ENCODE results near the gene RBM42.

Gene RBM42

DNA sequence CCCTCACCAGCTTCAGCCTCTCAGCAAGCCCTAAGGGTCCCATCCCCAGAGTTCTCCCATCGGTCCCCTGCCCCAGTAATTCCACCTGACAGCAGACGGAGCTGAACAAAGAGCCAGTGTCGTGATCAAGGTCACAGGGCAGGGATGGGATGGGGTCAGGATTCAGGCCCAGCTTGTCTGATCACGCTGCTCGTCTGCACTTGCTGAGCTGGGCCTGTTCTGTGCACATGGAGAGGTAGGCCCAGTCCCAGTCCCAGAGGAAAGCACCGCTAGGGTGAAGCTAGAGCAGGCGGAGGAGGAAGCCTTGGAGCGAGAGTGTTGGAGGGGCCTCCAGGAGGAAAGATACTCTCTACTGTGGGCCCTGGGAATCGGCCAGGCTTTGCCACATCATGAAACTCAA, 7.1 kb upstream of the RBM42 start:
- Histone ChIP-seq H3K4me3 (ENCODE audit: low read depth in 1 of 2, low read length in 1 of 2) (no peak overlapping the region), H3K27me3 (no peaks in the 10 kb centered on the region), H3K36me3 (peaks cover 20% of the 10 kb centered on the region), H3K27ac (no peak overlapping the region), H3K9me3 (no peaks in the 10 kb centered on the region), H3K4me1 (ENCODE audit: control insufficient read depth in 1 of 2, insufficient read depth in 1 of 2, low read depth in 1 of 2, low read length in 1 of 2) (no peaks in the 10 kb centered on the region)
- TF ChIP-seq, protein P1, sequence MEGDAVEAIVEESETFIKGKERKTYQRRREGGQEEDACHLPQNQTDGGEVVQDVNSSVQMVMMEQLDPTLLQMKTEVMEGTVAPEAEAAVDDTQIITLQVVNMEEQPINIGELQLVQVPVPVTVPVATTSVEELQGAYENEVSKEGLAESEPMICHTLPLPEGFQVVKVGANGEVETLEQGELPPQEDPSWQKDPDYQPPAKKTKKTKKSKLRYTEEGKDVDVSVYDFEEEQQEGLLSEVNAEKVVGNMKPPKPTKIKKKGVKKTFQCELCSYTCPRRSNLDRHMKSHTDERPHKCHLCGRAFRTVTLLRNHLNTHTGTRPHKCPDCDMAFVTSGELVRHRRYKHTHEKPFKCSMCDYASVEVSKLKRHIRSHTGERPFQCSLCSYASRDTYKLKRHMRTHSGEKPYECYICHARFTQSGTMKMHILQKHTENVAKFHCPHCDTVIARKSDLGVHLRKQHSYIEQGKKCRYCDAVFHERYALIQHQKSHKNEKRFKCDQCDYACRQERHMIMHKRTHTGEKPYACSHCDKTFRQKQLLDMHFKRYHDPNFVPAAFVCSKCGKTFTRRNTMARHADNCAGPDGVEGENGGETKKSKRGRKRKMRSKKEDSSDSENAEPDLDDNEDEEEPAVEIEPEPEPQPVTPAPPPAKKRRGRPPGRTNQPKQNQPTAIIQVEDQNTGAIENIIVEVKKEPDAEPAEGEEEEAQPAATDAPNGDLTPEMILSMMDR (IDR thresholded peaks at IDR 0.05): no peak

DNA sequence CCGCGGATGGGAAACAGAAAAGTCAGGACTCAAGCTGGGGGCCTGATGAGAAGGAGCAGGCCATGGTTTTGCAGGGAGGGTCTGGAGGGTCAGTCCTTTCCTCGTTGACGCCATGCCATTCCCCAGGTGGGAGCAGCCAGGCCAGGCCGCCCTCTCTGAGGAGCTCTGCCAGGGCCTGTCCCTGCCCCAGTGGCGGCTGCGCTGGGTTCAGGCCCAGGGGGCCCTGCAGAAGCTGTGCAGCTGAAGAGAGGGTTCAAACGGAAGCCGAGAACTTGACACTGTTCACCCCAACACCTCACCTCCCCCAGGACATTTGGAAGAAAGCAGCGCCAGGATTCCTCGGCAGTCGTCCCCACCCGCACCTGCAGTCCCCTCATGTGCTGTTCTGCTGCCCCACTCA, 6.1 kb upstream of the RBM42 start:
- TF ChIP-seq, protein P1 (IDR thresholded peaks at IDR 0.05): no peak
- Histone ChIP-seq H3K27ac (no peak overlapping the region), H3K4me1 (ENCODE audit: control insufficient read depth in 1 of 2, insufficient read depth in 1 of 2, low read depth in 1 of 2, low read length in 1 of 2) (no peaks in the 10 kb centered on the region), H3K4me3 (ENCODE audit: low read depth in 1 of 2, low read length in 1 of 2) (no peak overlapping the region), H3K27me3 (no peaks in the 10 kb centered on the region), H3K9me3 (no peaks in the 10 kb centered on the region), H3K36me3 (peaks cover 18% of the 10 kb centered on the region)

DNA sequence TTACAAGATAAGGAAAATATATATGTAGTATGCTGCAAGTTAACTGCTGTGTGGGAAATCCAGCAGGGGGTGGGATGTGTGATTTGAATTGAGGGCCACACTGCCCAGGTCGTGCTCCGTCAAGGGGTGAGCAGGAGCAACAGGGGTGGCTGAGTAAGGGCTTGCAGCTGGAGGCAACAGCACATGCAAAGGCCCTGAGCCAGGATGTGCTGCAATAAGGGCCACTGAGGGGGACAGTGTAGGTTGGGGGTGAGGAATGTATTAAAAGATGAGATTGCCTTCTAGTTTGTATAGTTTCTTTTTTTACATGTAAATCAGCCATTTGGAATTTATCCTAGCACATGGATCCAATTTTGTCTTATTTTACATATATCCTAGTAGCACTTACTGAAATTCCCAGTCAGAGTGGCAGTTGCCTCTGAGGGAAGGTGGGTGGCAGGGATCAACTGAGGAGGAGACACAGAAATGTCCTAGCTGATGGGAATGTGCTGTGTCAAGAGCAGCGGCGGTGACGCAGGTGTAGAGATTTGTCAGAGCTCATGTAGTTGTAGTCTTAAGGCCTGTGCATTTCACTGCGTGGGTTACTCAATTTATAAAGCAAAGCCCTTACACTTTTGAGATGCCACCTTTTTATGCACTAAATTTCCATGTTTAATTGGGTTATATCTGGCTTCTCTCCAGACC, 5.4 kb upstream of the RBM42 start:
- Histone ChIP-seq H3K36me3 (peaks cover 11% of the 10 kb centered on the region), H3K4me3 (ENCODE audit: low read depth in 1 of 2, low read length in 1 of 2) (no peak overlapping the region), H3K4me1 (ENCODE audit: control insufficient read depth in 1 of 2, insufficient read depth in 1 of 2, low read depth in 1 of 2, low read length in 1 of 2) (peaks cover 5 to 6% of the 10 kb centered on the region in 2 experiments), H3K27ac (no peak overlapping the region), H3K9me3 (no peaks in the 10 kb centered on the region), H3K27me3 (no peaks in the 10 kb centered on the region)
- TF ChIP-seq, protein P1 (IDR thresholded peaks at IDR 0.05): no peak

DNA sequence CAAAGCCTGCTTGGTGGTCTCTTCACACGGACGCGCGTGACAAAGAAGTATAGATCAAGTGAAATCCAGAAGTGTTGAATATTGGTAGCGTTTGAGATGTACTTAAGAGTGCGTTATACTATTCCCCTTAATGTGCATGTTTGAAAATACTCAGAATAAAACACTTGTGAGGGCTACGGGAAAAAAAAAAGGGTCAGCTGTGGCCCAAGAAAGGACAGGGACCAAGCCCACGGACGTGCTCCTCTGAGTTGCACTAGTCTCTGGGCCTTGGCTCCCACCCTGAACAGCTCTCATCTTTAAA, 622 bp upstream of the RBM42 start:
- H3K4me1 ChIP-seq (ENCODE audit: control insufficient read depth in 1 of 2, insufficient read depth in 1 of 2, low read depth in 1 of 2, low read length in 1 of 2): peaks cover 13 to 16% of the 10 kb centered on the region in 2 experiments
- peaks cover 30% of the 10 kb centered on the region for H3K36me3 ChIP-seq
- TF ChIP-seq, protein P1 (IDR thresholded peaks at IDR 0.05): no peak
- no peaks in the 10 kb centered on the region for H3K27me3 ChIP-seq
- H3K4me3 ChIP-seq (ENCODE audit: low read depth in 1 of 2, low read length in 1 of 2): peak overlapping the region; percentile 79 to 97
- peak overlapping the region; percentile 84 for H3K27ac ChIP-seq
- H3K9me3 ChIP-seq: no peaks in the 10 kb centered on the region

DNA sequence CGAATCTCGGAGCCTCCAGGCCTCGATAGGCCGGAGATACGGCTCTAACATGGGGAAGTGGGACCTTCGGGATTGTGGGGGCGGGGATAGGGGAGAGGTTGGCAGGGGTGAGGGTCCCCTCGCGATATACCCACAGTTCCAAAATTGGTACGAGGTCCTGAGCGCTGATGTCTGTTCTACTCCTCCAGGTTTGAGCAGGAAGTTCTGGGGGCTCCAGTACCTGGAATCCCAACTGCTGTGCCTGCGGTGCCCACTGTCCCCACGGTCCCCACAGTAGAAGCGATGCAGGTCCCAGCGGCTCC, 447 bp downstream of the RBM42 start:
- TF ChIP-seq, protein P1 (IDR thresholded peaks at IDR 0.05): no peak
- Histone ChIP-seq H3K4me1 (ENCODE audit: control insufficient read depth in 1 of 2, insufficient read depth in 1 of 2, low read depth in 1 of 2, low read length in 1 of 2) (peaks cover 13 to 16% of the 10 kb centered on the region in 2 experiments), H3K4me3 (ENCODE audit: low read depth in 1 of 2, low read length in 1 of 2) (peak overlapping the region; percentile 79 to 97), H3K36me3 (peaks cover 40% of the 10 kb centered on the region), H3K27ac (peak overlapping the region; percentile 84), H3K9me3 (no peaks in the 10 kb centered on the region), H3K27me3 (no peaks in the 10 kb centered on the region)

Data from neutrophil (primary cell).